ENCODE data around the gene NRM. TPM values are rescaled to one million over a fixed set of nuclear protein-coding genes. Genes with fewer than 3 reads are reported as not detected.

The NRM gene
- total RNA-seq, 4 donors from 2014 or later: 2.7 to 13.8 (median 2.7) TPM; not detected in 1

DNA sequence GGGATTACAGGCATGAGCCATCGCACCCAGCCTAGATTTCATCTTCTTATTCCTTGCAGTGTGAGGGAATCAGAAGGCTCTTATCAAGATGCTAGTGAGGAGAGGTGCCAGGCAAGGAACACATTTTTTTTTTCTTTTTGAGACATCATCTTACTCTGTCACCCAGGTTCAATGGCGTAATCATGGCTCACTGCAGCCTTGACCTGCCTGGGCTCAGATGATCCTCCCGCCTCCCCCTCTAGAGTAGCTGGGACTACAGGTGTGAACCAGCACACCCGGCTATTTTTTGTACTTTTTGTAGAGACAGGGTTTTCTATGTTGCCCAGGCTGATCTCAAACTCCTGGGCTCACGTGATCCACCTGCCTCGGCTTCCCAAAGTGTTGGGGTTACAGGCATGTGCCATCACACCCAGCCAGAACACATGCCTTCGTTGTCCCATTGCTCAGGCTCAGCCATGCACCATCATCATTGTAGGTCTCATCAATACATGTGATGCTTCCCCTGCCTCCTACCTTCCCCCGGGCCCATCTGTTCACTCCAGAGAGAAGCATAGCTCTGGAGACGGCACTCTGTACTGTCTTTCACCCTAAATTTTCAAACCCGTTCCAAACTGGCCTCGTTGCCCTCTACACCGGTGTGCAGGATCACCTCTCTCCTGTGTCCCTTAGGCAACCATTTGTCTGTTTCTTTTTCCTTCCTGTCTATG is 41.6 kb upstream of the NRM start:
- peaks cover 7 to 38% (median 15%) of the 10 kb centered on the region in 4 donors for H3K4me1 ChIP-seq
- DNase-seq: no peak
- intact Hi-C loops (cut with DNase I; ENCODE audit: low total_unique reads) (no loop called here), in situ Hi-C loops (cut with MboI; ENCODE audit: low pct_ligation_motif_present in 1 of 4, low pct_unique_long_range_greater_than_20kb in 1 of 4, low sequenced_read_pairs in 3 of 4) (loop anchor here in 3 of 4 donors (10.0 to 25.0 kb wide), 2 partner anchors 92 to 155 kb away; partner anchors contain the start of gene DDR1 (in 2 of the 3))
- TF ChIP-seq CTCF (IDR thresholded peaks at IDR 0.05) (no peak), POLR2AphosphoS5 (IDR thresholded peaks at IDR 0.05) (no peak), EP300 (IDR thresholded peaks at IDR 0.05; ENCODE audit: low read depth) (no peak), POLR2A (IDR thresholded peaks at IDR 0.05) (no peak)
- H3K4me3 ChIP-seq: no peak overlapping the region
- no peak overlapping the region for H3K27ac ChIP-seq
- no peaks in the 10 kb centered on the region for H3K27me3 ChIP-seq
- H3K36me3 ChIP-seq: peaks cover 0 to 57% (median 21%) of the 10 kb centered on the region in 4 donors
- WGBS, 2 donors (ENCODE audit: low coverage in 1 of 2): 93 to 100% methylated on average over 1 to 12 of the region's 12 CpGs
- H3K9me3 ChIP-seq: no peaks in the 10 kb centered on the region

DNA sequence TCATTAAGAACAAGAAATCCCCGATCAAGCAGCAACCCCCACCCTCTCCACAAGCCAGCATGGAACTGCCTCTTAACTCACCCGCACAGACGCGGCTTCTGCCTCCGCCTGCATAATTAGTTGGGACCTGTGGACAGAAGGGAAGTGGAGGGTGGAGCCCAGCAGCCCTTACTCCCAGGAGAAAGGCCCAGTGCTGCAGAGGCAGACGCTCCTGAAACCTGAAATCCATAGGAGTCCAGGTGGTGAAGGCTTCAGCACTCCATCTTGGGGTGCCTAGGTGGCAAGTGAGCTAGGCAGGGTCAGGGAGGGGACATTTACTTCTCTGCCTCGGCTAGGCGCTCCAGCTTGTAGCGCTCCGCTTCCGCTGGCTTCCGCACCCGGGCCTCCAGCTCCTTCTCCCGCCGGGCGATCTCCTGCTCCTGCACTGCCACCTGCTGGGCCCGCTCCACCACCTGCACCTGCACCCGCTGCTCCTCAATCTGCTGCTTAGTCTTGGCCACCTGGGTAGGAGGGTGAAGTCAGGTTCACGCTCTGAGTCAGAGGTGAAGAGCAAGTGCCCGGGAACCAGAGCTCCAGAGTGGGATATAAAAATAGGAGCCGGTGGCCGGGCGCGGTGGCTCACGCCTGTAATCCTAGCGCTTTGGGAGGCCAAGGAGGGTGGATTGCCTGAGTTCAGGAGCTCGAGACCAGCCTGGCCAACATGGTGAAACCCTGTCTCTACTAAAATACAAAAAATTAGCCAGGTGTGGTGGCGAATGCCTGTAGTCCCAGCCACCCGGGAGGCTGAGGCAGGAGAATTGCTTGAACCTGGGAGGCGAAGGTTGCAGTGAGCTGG is 40.0 kb upstream of the NRM start:
- intact Hi-C loops (cut with DNase I; ENCODE audit: low total_unique reads): no loop called here
- peak overlapping the region in 1 of 4 donors; percentile 29 for H3K4me3 ChIP-seq
- no peaks in the 10 kb centered on the region for H3K27me3 ChIP-seq
- no peak for TF ChIP-seq EP300 (IDR thresholded peaks at IDR 0.05; ENCODE audit: low read depth)
- TF ChIP-seq POLR2AphosphoS5 (IDR thresholded peaks at IDR 0.05): peak in 2 of 3 donors; percentile 32 to 33
- TF ChIP-seq CTCF (IDR thresholded peaks at IDR 0.05): peak; percentile 60 to 86 (median 69)
- H3K9me3 ChIP-seq: no peaks in the 10 kb centered on the region
- in situ Hi-C loops (cut with MboI; ENCODE audit: low pct_ligation_motif_present in 1 of 4, low pct_unique_long_range_greater_than_20kb in 1 of 4, low sequenced_read_pairs in 3 of 4): loop anchor here in 3 of 4 donors (10.0 to 25.0 kb wide), 2 partner anchors 94 to 156 kb away; partner anchors contain the start of gene DDR1 (in 2 of the 3)
- H3K36me3 ChIP-seq: peaks cover 0 to 46% (median 22%) of the 10 kb centered on the region in 4 donors
- WGBS, 2 donors (ENCODE audit: low coverage in 1 of 2): 35 to 52% methylated on average over 7 to 30 of the region's 30 CpGs
- DNase-seq: peak; percentile 92
- peaks cover 7 to 22% (median 9%) of the 10 kb centered on the region in 4 donors for H3K4me1 ChIP-seq
- H3K27ac ChIP-seq: peak overlapping the region; percentile 52 to 73 (median 71)

DNA sequence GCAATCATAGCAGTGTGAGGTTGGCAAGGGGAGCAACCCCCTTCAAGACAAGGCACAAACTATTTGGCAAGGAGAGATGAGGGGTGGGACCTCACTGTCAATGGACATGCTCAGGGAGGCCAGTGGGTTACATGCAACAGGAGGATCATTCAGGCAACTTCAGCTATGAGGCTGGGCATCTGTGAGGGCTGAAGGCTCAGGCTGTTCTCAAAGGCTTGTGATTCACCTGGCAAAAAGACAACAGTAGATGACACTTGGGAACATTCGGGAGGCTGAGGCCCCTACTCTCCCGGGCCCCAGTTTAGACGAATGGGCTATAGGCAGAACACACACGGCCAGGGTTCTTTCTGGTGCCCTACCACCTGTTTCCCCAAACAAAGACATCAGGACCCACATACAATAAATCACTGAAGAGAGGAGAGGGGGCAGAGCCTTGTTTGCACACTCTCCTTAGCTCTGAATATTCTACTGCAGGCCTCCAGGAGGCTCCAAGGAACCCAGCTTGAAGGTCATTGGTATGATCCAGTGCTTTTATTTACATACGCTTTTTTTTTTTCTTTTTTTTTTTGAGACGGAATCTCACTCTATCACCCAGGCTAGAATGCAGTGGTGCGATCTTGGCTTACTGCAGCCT is 37.3 kb upstream of the NRM start:
- TF ChIP-seq POLR2A (IDR thresholded peaks at IDR 0.05) (no peak), POLR2AphosphoS5 (IDR thresholded peaks at IDR 0.05) (no peak), EP300 (IDR thresholded peaks at IDR 0.05; ENCODE audit: low read depth) (no peak), CTCF (IDR thresholded peaks at IDR 0.05) (no peak)
- Histone ChIP-seq H3K27ac (peak overlapping the region in 3 of 4 donors; percentile 7 to 43 (median 8)), H3K4me3 (no peak overlapping the region), H3K27me3 (no peaks in the 10 kb centered on the region), H3K4me1 (peaks cover 7 to 36% (median 9%) of the 10 kb centered on the region in 4 donors), H3K9me3 (no peaks in the 10 kb centered on the region), H3K36me3 (peaks cover 0 to 46% (median 20%) of the 10 kb centered on the region in 4 donors)
- in situ Hi-C loops (cut with MboI; ENCODE audit: low pct_ligation_motif_present in 1 of 4, low pct_unique_long_range_greater_than_20kb in 1 of 4, low sequenced_read_pairs in 3 of 4) (loop anchor here (5.0 to 25.0 kb wide), 3 partner anchors 51 to 159 kb away; partner anchors contain the start of gene DDR1 (in 2 of the 4)), intact Hi-C loops (cut with DNase I; ENCODE audit: low total_unique reads) (no loop called here)
- DNase-seq: no peak
- 48 to 78% methylated on average over 3 to 7 of the region's 7 CpGs for WGBS, 2 donors (ENCODE audit: low coverage in 1 of 2)

Measured in transverse colon (tissue), 4 donors.